Cardiac muscle cell (in vitro differentiated cells and primary cell): ENCODE data around the gene CYB5R3. TPM values are rescaled to one million over a fixed set of nuclear protein-coding genes. Genes with fewer than 3 reads are reported as not detected.
A peak's percentile ranks its signal among the peaks of the same experiment; 100 is the strongest.
"Not testable (repeated sequence)": the region's sequence is repeated elsewhere in the genome, so short reads cannot be mapped to it uniquely, and the experiment has no call there.

Source experiments
- DNase-seq, 2 donors: peaks; one replicate each; pipeline versions ENCODE4 v3.0.0 to v3.0.0-alpha.2; 2010 to 2017; ENCODE audit warnings: low read depth in 1 of 2, low spot score in 1 of 2
- H3K27ac ChIP-seq: fragments of 200-600 bp; sonication (generic); 2 replicates; pipeline ENCODE4 v1.5.1; 2016
- H3K27me3 ChIP-seq: fragments of 200-600 bp; sonication (generic); 2 replicates; pipeline ENCODE4 v1.6.0; 2016; ENCODE audit warnings: control low read depth
- H3K36me3 ChIP-seq: fragments of 200-600 bp; sonication (generic); 2 replicates; pipeline ENCODE4 v1.5.1; 2016; ENCODE audit warnings: control low read depth
- H3K4me1 ChIP-seq: fragments of 200-600 bp; sonication (generic); 2 replicates; pipeline ENCODE4 v1.8.1; 2017; ENCODE audit warnings: low read depth, mild to moderate bottlenecking, mixed run types
- H3K4me3 ChIP-seq: fragments of 200-600 bp; sonication (generic); 2 replicates; pipeline ENCODE4 v1.5.1; 2016; ENCODE audit warnings: mild to moderate bottlenecking
- H3K9me3 ChIP-seq: fragments of 200-600 bp; sonication (generic); 2 replicates; pipeline ENCODE4 v1.5.1; 2017; ENCODE audit warnings: low read depth, mild to moderate bottlenecking, control low read depth
- CTCF ChIP-seq: IDR thresholded peaks from 2 replicates; pipeline ENCODE4 v1.5.1; 2012; ENCODE audit warnings: low read depth, mild to moderate bottlenecking, low read length
- polyA plus RNA-seq: library from polyadenylated mRNA; unstranded; fragments of >200 nt; fragmentation: Nextera tagmentation; extraction: Ambion mirVana; gene quantifications from 2 replicates; pipeline ENCODE4 v1.2.1, GENCODE V29; 2016
- total RNA-seq: library from RNA; depleted of rRNA; stranded (reverse); fragments of >200 nt; gene quantifications from 2 replicates; pipeline ENCODE4 v1.2.3, GENCODE V29; 2016

The CYB5R3 gene
- total and polyA plus RNA-seq, 2 experiments from 2014 or later, result 180 to 366 TPM

GRCh38 chr22:42610186-42610585 is 39.0 kb downstream of the CYB5R3 start:
- Histone ChIP-seq H3K36me3 (no peaks in the 10 kb centered on the region), H3K27ac (peak overlapping the region; percentile 22), H3K27me3 (no peaks in the 10 kb centered on the region), H3K4me1 (peaks cover 8% of the 10 kb centered on the region), H3K9me3 (no peaks in the 10 kb centered on the region), H3K4me3 (no peak overlapping the region)
- TF ChIP-seq CTCF, result no peak
- peak in 1 of 2 donors; percentile 40 for DNase-seq

DNA sequence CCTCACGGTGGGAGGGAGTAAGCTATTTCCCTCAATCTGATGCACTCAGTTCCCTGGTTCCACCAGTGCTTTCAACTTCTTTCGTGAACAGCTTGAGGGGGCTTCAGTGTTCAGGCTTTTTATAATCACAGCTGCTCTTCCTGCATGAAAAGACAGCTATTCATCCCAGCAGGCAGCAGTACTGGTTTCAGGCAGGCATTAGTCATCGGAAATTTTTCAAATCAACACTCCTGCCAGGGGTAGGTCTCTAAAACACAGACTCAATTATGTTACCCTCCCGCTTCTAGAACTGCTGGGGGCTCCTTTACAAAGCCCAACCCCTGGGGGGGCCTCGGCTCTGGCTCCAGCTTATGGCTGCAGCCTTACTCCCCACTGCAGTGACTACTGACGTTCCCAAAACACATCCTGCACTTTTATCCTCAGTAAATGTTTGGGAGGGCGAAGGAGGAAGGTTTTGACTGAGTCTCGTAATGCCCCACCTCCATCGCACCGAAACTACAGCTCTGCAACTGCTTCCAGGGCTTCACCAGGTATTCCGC is 40.3 kb downstream of the CYB5R3 start:
- H3K4me3 ChIP-seq, result no peak overlapping the region

GRCh38 chr22:42608136-42608822 is 40.9 kb downstream of the CYB5R3 start:
- Histone ChIP-seq H3K27me3 (no peaks in the 10 kb centered on the region), H3K4me1 (peaks cover 19% of the 10 kb centered on the region), H3K36me3 (no peaks in the 10 kb centered on the region), H3K27ac (peak overlapping the region; percentile 65), H3K4me3 (no peak overlapping the region), H3K9me3 (no peaks in the 10 kb centered on the region)
- DNase-seq, result no peak
- TF ChIP-seq CTCF, result no peak

More for the DNA sequence above, 40.3 kb downstream of the CYB5R3 start:
- Histone ChIP-seq H3K27me3 (no peaks in the 10 kb centered on the region), H3K36me3 (no peaks in the 10 kb centered on the region), H3K9me3 (no peaks in the 10 kb centered on the region), H3K27ac (peak overlapping the region; percentile 65), H3K4me1 (peaks cover 17% of the 10 kb centered on the region)
- peak in 1 of 2 donors; percentile 66 for DNase-seq
- TF ChIP-seq CTCF, result no peak

DNA sequence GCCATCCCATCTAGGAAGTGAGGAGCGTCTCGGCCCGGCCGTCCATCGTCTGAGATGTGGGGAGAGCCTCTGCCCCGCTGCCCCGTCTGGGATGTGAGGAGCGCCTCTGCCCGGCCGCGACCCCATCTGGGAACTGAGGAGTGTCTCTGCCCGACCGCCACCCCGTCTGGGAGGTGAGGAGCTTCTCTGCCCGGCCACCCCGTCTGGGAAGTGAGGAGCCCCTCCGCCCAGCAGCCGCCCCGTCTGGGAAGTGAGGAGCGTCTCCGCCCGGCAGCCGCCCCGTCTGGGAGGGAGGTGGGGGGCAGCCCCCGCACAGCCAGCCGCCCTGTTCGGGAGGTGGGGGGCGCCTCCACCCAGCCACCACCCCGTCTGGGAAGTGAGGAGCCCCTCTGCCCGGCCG is 41.6 kb downstream of the CYB5R3 start:
- not testable (repeated sequence) for H3K9me3 ChIP-seq, DNase-seq, H3K4me3 ChIP-seq, H3K27me3 ChIP-seq, H3K27ac ChIP-seq, H3K36me3 ChIP-seq
- H3K4me1 ChIP-seq, result peaks cover 16% of the 10 kb centered on the region

- no peak for TF ChIP-seq CTCF
- Histone ChIP-seq H3K4me1 (peaks cover 16% of the 10 kb centered on the region), H3K4me3 (no peak overlapping the region), H3K27me3 (no peaks in the 10 kb centered on the region), H3K9me3 (no peaks in the 10 kb centered on the region), H3K27ac (peak overlapping the region; percentile 60), H3K36me3 (peaks cover 27% of the 10 kb centered on the region)
- DNase-seq, result peak; percentile 39 to 63
Observed at GRCh38 chr22:42604403-42604802, 44.8 kb downstream of the CYB5R3 start.

DNA sequence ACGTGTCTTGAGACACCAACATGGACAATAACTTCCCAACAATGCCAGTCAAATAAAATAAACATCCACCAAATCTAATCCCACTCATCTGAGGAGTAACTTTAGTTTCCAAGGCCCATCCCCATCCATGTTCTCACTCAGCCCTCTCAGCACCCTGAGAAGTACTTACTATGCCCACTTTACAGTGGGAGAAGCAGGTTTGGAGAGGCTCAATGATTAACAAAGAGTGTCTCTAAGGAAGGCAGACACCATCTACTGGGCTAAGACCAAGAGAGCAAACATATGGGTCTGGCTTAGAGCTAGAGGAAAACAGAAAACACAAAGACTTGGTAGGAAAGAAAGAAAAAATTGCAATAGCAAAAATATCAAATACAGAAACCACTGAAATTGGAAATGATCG is 45.8 kb downstream of the CYB5R3 start:
- TF ChIP-seq CTCF, result no peak

More for the DNA sequence above, 45.8 kb downstream of the CYB5R3 start:
- peaks cover 16% of the 10 kb centered on the region for H3K4me1 ChIP-seq
- H3K36me3 ChIP-seq, result peaks cover 35% of the 10 kb centered on the region
- H3K4me3 ChIP-seq, result no peak overlapping the region
- no peaks in the 10 kb centered on the region for H3K9me3 ChIP-seq
- DNase-seq, result no peak
- no peaks in the 10 kb centered on the region for H3K27me3 ChIP-seq
- peak overlapping the region; percentile 60 for H3K27ac ChIP-seq
